ENCODE data around the gene RAB33A.

DNA sequence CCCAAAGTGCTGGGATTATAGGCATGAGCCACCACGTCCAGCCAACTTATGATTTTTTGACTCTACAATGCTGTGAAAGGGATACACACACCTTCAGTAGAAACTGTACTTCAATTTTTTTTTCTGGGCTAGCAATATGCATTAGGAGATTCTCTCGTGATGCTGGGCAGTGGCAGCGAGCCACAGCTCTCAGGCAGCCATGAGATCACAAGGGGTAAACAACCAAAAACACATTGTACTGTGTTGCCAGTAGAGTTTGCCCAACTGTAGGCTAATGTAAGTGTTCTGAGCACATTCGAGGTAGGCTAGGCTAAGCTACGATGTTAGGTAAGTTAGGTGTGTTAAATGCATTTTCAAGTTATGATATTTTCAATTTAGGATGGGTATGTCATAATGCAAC, 25.7 kb downstream of the RAB33A start:
- no peak for TF ChIP-seq EP300 (IDR thresholded peaks at IDR 0.05; ENCODE audit: low read depth)
- TF ChIP-seq POLR2A (IDR thresholded peaks at IDR 0.05): no peak
- TF ChIP-seq, protein P1, sequence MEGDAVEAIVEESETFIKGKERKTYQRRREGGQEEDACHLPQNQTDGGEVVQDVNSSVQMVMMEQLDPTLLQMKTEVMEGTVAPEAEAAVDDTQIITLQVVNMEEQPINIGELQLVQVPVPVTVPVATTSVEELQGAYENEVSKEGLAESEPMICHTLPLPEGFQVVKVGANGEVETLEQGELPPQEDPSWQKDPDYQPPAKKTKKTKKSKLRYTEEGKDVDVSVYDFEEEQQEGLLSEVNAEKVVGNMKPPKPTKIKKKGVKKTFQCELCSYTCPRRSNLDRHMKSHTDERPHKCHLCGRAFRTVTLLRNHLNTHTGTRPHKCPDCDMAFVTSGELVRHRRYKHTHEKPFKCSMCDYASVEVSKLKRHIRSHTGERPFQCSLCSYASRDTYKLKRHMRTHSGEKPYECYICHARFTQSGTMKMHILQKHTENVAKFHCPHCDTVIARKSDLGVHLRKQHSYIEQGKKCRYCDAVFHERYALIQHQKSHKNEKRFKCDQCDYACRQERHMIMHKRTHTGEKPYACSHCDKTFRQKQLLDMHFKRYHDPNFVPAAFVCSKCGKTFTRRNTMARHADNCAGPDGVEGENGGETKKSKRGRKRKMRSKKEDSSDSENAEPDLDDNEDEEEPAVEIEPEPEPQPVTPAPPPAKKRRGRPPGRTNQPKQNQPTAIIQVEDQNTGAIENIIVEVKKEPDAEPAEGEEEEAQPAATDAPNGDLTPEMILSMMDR (IDR thresholded peaks at IDR 0.05): no peak
